ENCODE measurements around the gene OSMR. TPM values are rescaled to one million over a fixed set of nuclear protein-coding genes. Genes with fewer than 3 reads are reported as not detected.
A peak's percentile ranks its signal among the peaks of the same experiment; 100 is the strongest.

OSMR gene
- total and polyA plus RNA-seq, 7 experiments from 2014 or later = 0.20 to 0.37 TPM; not detected in 5

DNA sequence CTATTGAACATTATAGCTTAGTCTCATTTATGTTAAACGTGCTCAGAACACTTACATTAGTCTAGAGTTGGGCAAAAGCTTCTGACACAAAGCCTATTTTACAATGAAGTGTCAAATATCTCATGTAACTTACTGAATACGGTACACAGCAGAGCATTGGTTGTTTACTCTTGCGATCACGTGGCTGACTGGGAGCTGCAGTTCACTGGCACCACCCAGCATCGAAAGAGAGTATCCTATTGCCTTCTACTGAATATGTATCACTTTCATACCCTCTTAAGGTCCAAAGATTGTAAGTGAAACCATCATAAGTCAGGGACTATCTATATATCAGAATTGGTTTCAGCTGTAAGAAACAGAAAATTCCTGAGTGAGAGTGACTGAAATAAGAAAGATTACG, 42.6 kb upstream of the OSMR start:
- H3K36me3 ChIP-seq (ENCODE audit: control insufficient read depth in 2 of 3, insufficient read depth in 3 of 3, low read length in 3 of 3) = no peaks in the 10 kb centered on the region

DNA sequence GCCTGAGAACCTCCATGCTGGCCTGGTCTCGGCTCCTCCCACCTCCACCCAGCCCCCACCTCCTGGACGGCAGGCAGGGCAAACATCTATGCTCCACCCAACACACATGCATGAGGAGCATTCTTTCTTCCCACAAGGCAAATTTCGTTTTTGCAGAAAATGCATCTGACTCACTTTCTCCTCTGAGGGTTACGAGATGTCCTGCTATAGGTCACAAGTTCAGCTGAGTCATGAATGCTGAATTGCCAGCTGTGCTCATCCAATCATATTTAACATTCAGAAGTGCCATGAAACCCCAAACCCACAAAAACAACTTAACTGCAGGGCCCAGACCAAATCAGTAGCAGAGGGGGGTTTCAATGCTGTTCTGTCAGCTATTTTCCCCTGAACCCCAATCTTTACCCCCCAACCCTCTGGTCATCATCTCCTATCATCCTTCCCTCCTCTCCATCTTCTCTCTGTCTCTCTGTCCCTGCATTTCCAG, 39.0 kb upstream of the OSMR start:
- Mint-ChIP-seq H3K27ac (no peak overlapping the region), H3K4me3 (no peak overlapping the region), H3K36me3 (no peaks in the 10 kb centered on the region), H3K4me1 (peaks cover 0 to 9% (median 0%) of the 10 kb centered on the region in 7 donors), H3K9me3 (no peaks in the 10 kb centered on the region), H3K27me3 (peaks cover 7 to 37% (median 26%) of the 10 kb centered on the region in 5 donors)
- ATAC-seq = no peak
- ChIA-PET POLR2A (no interaction called here), CTCF (no interaction called here)
- H3K4me1 ChIP-seq (ENCODE audit: control insufficient read depth in 2 of 2, insufficient read depth in 2 of 2, low read length in 2 of 2) = no peaks in the 10 kb centered on the region
- no peaks in the 10 kb centered on the region for H3K27me3 ChIP-seq (ENCODE audit: control insufficient read depth in 2 of 2, insufficient read depth in 2 of 2, low read length in 2 of 2)
- H3K4me3 ChIP-seq (ENCODE audit: low read length) = no peak overlapping the region
- intact Hi-C loops (cut with micrococcal nuclease) = loop anchor here in 1 of 2 donors (5.0 kb wide), 1 partner anchor 385 kb away; no protein-coding TSS in a partner anchor
- no peaks in the 10 kb centered on the region for H3K36me3 ChIP-seq (ENCODE audit: control insufficient read depth in 2 of 3, insufficient read depth in 3 of 3, low read length in 3 of 3)
- no peak for DNase-seq
- no peaks in the 10 kb centered on the region for H3K9me3 ChIP-seq (ENCODE audit: control insufficient read depth in 2 of 3, low read length in 3 of 3)
- no peak overlapping the region for H3K27ac ChIP-seq (ENCODE audit: low read depth, low read length)

More for the DNA sequence above, 42.6 kb upstream of the OSMR start:
- ATAC-seq = no peak
- peaks cover 0 to 4% (median 0%) of the 10 kb centered on the region in 7 donors for H3K4me1 Mint-ChIP-seq
- no peak overlapping the region for H3K4me3 Mint-ChIP-seq
- Histone ChIP-seq H3K9me3 (ENCODE audit: control insufficient read depth in 2 of 3, low read length in 3 of 3) (no peaks in the 10 kb centered on the region), H3K4me3 (ENCODE audit: low read length) (no peak overlapping the region), H3K27ac (ENCODE audit: low read depth, low read length) (no peak overlapping the region), H3K4me1 (ENCODE audit: control insufficient read depth in 2 of 2, insufficient read depth in 2 of 2, low read length in 2 of 2) (no peaks in the 10 kb centered on the region), H3K27me3 (ENCODE audit: control insufficient read depth in 2 of 2, insufficient read depth in 2 of 2, low read length in 2 of 2) (no peaks in the 10 kb centered on the region)
- ChIA-PET CTCF (no interaction called here), POLR2A (no interaction called here)
- H3K27me3 Mint-ChIP-seq = peaks cover 3 to 13% (median 11%) of the 10 kb centered on the region in 5 donors
- no peak for DNase-seq
- H3K9me3 Mint-ChIP-seq = no peaks in the 10 kb centered on the region
- intact Hi-C loops (cut with micrococcal nuclease) = no loop called here
- H3K36me3 Mint-ChIP-seq = no peaks in the 10 kb centered on the region
- no peak overlapping the region for H3K27ac Mint-ChIP-seq

DNA sequence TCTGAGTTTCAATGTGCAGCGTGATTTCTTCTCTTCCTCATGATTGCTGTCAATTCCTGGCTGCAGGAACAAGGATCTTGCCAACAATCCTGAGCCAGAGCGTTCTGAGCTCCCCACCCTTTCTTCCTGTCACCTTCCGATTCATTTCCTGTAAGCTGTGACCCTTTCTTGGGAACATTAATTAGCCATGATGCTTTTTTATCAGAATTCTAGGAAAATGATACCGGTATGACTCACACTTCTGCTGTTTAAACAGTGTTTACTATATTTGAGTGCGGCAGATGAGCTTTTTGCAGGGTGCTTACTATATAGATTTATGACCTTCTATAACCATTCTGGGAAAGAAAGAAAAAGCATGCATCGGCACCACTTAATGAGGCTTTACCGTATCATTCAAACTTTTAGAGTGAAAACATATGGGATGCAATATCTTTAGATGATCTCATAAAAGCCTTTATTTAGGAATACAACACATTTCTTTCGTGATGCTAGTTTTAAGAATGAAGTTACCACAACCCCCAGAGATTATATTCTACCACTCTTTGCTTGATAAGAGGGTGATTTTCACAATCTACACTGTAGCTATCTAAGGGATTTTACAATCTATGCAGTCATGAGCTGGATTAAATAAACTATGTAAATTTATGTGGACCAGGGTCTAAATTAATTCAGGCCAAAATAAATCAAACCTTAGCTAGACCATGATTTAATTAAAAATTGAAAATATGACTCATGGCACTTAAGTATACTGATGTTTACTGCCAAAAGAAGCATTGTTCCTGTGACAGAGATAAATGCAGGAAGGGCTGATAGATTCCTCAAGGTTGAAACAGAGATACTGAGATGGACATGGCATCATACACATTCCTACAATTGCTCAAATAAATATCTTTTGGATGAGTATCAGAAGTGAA, 38.0 kb upstream of the OSMR start:
- no peak for DNase-seq
- Histone ChIP-seq H3K27me3 (ENCODE audit: control insufficient read depth in 2 of 2, insufficient read depth in 2 of 2, low read length in 2 of 2) (no peaks in the 10 kb centered on the region), H3K9me3 (ENCODE audit: control insufficient read depth in 2 of 3, low read length in 3 of 3) (no peaks in the 10 kb centered on the region), H3K27ac (ENCODE audit: low read depth, low read length) (no peak overlapping the region), H3K36me3 (ENCODE audit: control insufficient read depth in 2 of 3, insufficient read depth in 3 of 3, low read length in 3 of 3) (no peaks in the 10 kb centered on the region), H3K4me1 (ENCODE audit: control insufficient read depth in 2 of 2, insufficient read depth in 2 of 2, low read length in 2 of 2) (no peaks in the 10 kb centered on the region), H3K4me3 (ENCODE audit: low read length) (no peak overlapping the region)
- Mint-ChIP-seq H3K27me3 (peaks cover 12 to 47% (median 34%) of the 10 kb centered on the region in 5 donors), H3K9me3 (no peaks in the 10 kb centered on the region), H3K27ac (no peak overlapping the region), H3K36me3 (no peaks in the 10 kb centered on the region), H3K4me1 (peaks cover 0 to 9% (median 0%) of the 10 kb centered on the region in 7 donors), H3K4me3 (no peak overlapping the region)
- CTCF ChIA-PET = interaction anchor here (3.6 kb wide), 1 partner anchor 366 kb away, joined by 17 read pairs; no protein-coding TSS in a partner anchor
- ATAC-seq = no peak
- intact Hi-C loops (cut with micrococcal nuclease) = loop anchor here (2.0 to 5.0 kb wide), 2 partner anchors 386 to 541 kb away; no protein-coding TSS in a partner anchor
- POLR2A ChIA-PET = no interaction called here

DNA sequence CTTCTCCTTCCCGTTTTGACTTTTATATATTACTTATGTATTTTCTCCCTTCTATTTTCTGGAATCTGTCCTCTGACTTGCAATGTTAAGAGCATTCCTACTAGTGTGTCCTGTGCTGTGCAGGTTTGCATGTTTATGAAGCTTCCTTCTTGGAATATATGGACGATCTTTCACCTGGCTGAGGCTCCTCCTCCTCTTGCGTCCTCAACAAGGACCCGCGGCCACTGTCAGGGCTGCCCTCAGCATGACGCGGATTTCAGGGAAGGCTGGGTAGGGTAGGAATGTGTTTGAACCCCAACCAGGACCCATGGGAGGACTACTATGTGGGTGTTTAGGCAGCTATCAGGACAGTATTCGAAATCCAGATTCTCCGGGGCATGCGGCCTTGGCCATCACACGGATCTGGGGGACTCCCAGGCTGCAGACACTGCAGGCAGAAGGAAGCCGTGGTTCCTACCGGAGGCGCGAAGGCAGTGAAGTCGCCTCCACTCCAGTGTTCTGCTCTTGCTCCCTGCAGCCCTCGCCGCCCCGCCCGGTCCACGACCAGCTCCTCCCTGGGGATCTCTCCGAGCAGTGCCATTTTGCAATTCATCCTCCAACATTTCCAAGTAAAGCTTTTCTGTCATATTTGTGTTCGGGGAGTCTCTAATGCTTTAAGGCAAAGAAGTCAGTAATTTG, 37.0 kb upstream of the OSMR start:
- Histone ChIP-seq H3K36me3 (ENCODE audit: control insufficient read depth in 2 of 3, insufficient read depth in 3 of 3, low read length in 3 of 3) (no peaks in the 10 kb centered on the region), H3K27me3 (ENCODE audit: control insufficient read depth in 2 of 2, insufficient read depth in 2 of 2, low read length in 2 of 2) (no peaks in the 10 kb centered on the region), H3K27ac (ENCODE audit: low read depth, low read length) (no peak overlapping the region), H3K9me3 (ENCODE audit: control insufficient read depth in 2 of 3, low read length in 3 of 3) (no peaks in the 10 kb centered on the region), H3K4me3 (ENCODE audit: low read length) (no peak overlapping the region), H3K4me1 (ENCODE audit: control insufficient read depth in 2 of 2, insufficient read depth in 2 of 2, low read length in 2 of 2) (no peaks in the 10 kb centered on the region)
- Mint-ChIP-seq H3K27ac (no peak overlapping the region), H3K36me3 (no peaks in the 10 kb centered on the region), H3K4me3 (no peak overlapping the region), H3K4me1 (peaks cover 0 to 9% (median 0%) of the 10 kb centered on the region in 7 donors), H3K27me3 (peaks cover 15 to 54% (median 40%) of the 10 kb centered on the region in 5 donors), H3K9me3 (no peaks in the 10 kb centered on the region)
- ChIA-PET CTCF (interaction anchor here (0.5 to 3.6 kb wide), 3 partner anchors 14 to 367 kb away, joined by 3 to 17 read pairs (median 4); no protein-coding TSS in a partner anchor), POLR2A (no interaction called here)
- DNase-seq (no peak), ATAC-seq (no peak)
- intact Hi-C loops (cut with micrococcal nuclease) = loop anchor here (1.0 to 5.0 kb wide), 5 partner anchors 368 to 542 kb away; no protein-coding TSS in a partner anchor

DNA sequence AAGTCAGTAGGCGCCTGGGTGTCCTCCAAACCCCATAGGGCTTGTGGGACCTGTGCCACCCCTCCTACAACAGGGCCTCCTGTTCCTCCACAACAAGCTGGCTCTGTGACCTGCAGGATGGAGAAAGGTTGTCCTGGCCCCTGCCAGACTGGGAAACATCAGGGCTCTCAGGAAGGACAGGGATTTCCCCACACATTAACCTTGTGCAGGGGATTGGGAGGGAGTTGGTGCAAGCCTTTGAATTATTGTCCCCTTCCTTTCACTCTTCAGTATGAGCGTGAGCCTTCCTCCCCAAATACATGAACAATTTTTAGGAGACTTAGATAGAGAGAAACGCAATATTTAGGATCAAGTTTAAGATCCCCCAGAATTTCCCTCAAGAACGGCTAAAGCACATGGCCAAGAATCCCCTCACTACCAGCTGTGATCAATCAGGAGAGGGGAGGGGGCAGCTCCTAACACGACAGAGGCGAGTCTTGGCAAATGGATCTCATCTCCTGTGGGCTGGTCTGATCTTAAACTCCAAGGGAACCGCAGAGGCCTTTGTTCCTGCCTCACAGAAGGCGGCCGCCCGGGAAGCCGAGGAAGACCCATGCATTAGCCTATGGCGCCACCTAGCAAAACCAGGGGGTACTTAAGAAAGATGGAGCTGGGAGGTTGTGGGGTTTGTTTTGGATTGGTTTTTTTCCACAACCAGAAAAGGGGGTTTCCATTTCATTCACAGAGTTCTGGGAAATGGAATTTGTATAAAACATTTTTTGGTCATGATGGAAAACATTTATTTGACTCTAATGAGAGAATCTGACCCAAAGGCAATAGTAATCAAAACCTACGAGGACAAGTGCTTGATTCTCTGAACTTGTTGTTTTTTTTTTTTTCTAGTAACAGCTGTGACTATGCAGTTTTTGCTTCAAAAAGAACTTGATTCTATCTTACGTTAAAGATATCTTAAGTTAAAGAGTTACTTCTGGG, 36.1 kb upstream of the OSMR start:
- intact Hi-C loops (cut with micrococcal nuclease) = loop anchor here (1.0 to 5.0 kb wide), 6 partner anchors 368 to 543 kb away; no protein-coding TSS in a partner anchor
- CTCF ChIA-PET = interaction anchor here (1.0 to 3.6 kb wide), 2 partner anchors 14 to 368 kb away, joined by 3 to 17 read pairs; no protein-coding TSS in a partner anchor
- H3K27me3 Mint-ChIP-seq = peaks cover 21 to 62% (median 49%) of the 10 kb centered on the region in 5 donors
- H3K9me3 ChIP-seq (ENCODE audit: control insufficient read depth in 2 of 3, low read length in 3 of 3) = no peaks in the 10 kb centered on the region
- H3K4me3 Mint-ChIP-seq = peak overlapping the region in 1 of 10 donors; percentile 7
- peak in 7 of 9 donors; percentile 8 to 52 (median 22) for DNase-seq
- H3K27me3 ChIP-seq (ENCODE audit: control insufficient read depth in 2 of 2, insufficient read depth in 2 of 2, low read length in 2 of 2) = no peaks in the 10 kb centered on the region
- H3K27ac ChIP-seq (ENCODE audit: low read depth, low read length) = no peak overlapping the region
- no peak overlapping the region for H3K4me3 ChIP-seq (ENCODE audit: low read length)
- no peak for ATAC-seq
- H3K4me1 ChIP-seq (ENCODE audit: control insufficient read depth in 2 of 2, insufficient read depth in 2 of 2, low read length in 2 of 2) = no peaks in the 10 kb centered on the region
- POLR2A ChIA-PET = no interaction called here
- H3K9me3 Mint-ChIP-seq = no peaks in the 10 kb centered on the region
- no peaks in the 10 kb centered on the region for H3K36me3 Mint-ChIP-seq
- no peaks in the 10 kb centered on the region for H3K36me3 ChIP-seq (ENCODE audit: control insufficient read depth in 2 of 3, insufficient read depth in 3 of 3, low read length in 3 of 3)
- peaks cover 0 to 9% (median 0%) of the 10 kb centered on the region in 7 donors for H3K4me1 Mint-ChIP-seq
- H3K27ac Mint-ChIP-seq = no peak overlapping the region

Measured in naive thymus-derived CD4-positive, alpha-beta T cell (primary cell).